Spleen (tissue), 7 donors: ENCODE measurements around the gene PXMP4.

Source experiments
- POLR2A ChIP-seq, 3 donors: fragments of 450-650 bp; IDR thresholded peaks; one replicate each; pipeline ENCODE4 v1.5.1; 2017; ENCODE audit warnings: antibody characterized with exemption in 3 of 3, mild to moderate bottlenecking in 1 of 3
- TF ChIP-seq, protein P1 (sequence below), 11 experiments: fragments of 200-600 bp in 7 of 11; fragments of 450-650 bp in 4 of 11; sonication (generic) in 4 of 11; IDR thresholded peaks in 8 of 11; conservative IDR thresholded peaks in 3 of 11; 1 replicate in 7 of 11; 2 replicates in 4 of 11; pipeline versions ENCODE4 v1.4.0 to v1.8.0; 2016 to 2021; ENCODE audit warnings: antibody characterized with exemption in 11 of 11, inconsistent platforms in 4 of 11, mild to moderate bottlenecking in 1 of 11
- donor health status: DM: no; HTN: no; CAD: no; lungs with moderate emphysema.
- donor health status: DM: no; HTN: no; CAD: no.
- donor health status: DM: no; HTN: no; CAD: no.

DNA sequence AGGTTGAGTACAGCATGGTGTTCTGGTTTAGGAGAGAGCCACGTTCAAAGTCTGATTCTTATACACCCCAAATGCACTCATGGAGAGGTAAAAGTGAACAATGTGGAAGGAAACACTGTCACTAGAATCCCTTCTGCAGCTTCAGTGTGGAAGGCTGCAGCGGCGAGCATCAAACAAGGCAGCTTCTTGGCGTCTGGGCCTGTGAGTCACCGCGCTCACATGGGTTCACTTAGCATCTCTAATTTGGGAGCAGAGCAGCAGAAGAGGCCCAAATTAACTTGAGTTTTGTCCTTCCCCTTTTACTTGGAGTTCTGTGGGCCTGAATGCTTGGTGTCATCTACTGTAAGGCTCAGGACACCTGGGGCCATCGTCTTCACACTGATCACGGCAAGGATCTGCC lies 23.0 kb downstream of the PXMP4 start:
- TF ChIP-seq, protein P1, sequence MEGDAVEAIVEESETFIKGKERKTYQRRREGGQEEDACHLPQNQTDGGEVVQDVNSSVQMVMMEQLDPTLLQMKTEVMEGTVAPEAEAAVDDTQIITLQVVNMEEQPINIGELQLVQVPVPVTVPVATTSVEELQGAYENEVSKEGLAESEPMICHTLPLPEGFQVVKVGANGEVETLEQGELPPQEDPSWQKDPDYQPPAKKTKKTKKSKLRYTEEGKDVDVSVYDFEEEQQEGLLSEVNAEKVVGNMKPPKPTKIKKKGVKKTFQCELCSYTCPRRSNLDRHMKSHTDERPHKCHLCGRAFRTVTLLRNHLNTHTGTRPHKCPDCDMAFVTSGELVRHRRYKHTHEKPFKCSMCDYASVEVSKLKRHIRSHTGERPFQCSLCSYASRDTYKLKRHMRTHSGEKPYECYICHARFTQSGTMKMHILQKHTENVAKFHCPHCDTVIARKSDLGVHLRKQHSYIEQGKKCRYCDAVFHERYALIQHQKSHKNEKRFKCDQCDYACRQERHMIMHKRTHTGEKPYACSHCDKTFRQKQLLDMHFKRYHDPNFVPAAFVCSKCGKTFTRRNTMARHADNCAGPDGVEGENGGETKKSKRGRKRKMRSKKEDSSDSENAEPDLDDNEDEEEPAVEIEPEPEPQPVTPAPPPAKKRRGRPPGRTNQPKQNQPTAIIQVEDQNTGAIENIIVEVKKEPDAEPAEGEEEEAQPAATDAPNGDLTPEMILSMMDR (IDR thresholded peaks at IDR 0.05 in 8 of 11, conservative IDR thresholded peaks at IDR 0.05 in 3 of 11): no peak
- TF ChIP-seq POLR2A (IDR thresholded peaks at IDR 0.05): no peak
